ENCODE results near the gene DEFB114. TPM values are rescaled to one million over a fixed set of nuclear protein-coding genes. Genes with fewer than 3 reads are reported as not detected.

DEFB114 gene
- not detected in 2 replicates for total RNA-seq (ENCODE audit: low replicate concordance)

GRCh38 chr6:49964064-49964463 lies at the start of gene DEFB114:
Gene DEFB114 (minus strand): TSS chr6:49964164. CDS start chr6:49964105, 59 bp downstream.
- no peak within 1 kb of the TSS for H3K4me3 ChIP-seq (ENCODE audit: low read depth, low read length)
- TF ChIP-seq CTCF (IDR thresholded peaks at IDR 0.05; ENCODE audit: insufficient read depth, low read length), result no peak
- no peak for DNase-seq (ENCODE audit: low read depth)

- no peak for TF ChIP-seq CTCF (IDR thresholded peaks at IDR 0.05; ENCODE audit: insufficient read depth, low read length)
- DNase-seq (ENCODE audit: low read depth), result no peak
- no peak overlapping the region for H3K4me3 ChIP-seq (ENCODE audit: low read depth, low read length)
These were observed 43.9 kb upstream of the DEFB114 start for GRCh38 chr6:50007819-50008218.

GRCh38 chr6:50003139-50003538 lies 39.2 kb upstream of the DEFB114 start:
- no peak for TF ChIP-seq CTCF (IDR thresholded peaks at IDR 0.05; ENCODE audit: insufficient read depth, low read length)
- DNase-seq (ENCODE audit: low read depth), result no peak
- no peak overlapping the region for H3K4me3 ChIP-seq (ENCODE audit: low read depth, low read length)

- no peak for DNase-seq (ENCODE audit: low read depth)
- no peak for TF ChIP-seq CTCF (IDR thresholded peaks at IDR 0.05; ENCODE audit: insufficient read depth, low read length)
- no peak overlapping the region for H3K4me3 ChIP-seq (ENCODE audit: low read depth, low read length)
These were observed 31.3 kb upstream of the DEFB114 start for GRCh38 chr6:49995278-49995677.

GRCh38 chr6:49988900-49989299 lies 24.9 kb upstream of the DEFB114 start:
- DNase-seq (ENCODE audit: low read depth), result no peak
- TF ChIP-seq CTCF (IDR thresholded peaks at IDR 0.05; ENCODE audit: insufficient read depth, low read length), result no peak
- H3K4me3 ChIP-seq (ENCODE audit: low read depth, low read length), result no peak overlapping the region

- no peak for TF ChIP-seq CTCF (IDR thresholded peaks at IDR 0.05; ENCODE audit: insufficient read depth, low read length)
- no peak overlapping the region for H3K4me3 ChIP-seq (ENCODE audit: low read depth, low read length)
- no peak for DNase-seq (ENCODE audit: low read depth)
These were observed 23.8 kb upstream of the DEFB114 start for GRCh38 chr6:49987749-49988148.

GRCh38 chr6:49986551-49986950 lies 22.6 kb upstream of the DEFB114 start:
- no peak overlapping the region for H3K4me3 ChIP-seq (ENCODE audit: low read depth, low read length)
- TF ChIP-seq CTCF (IDR thresholded peaks at IDR 0.05; ENCODE audit: insufficient read depth, low read length), result no peak
- DNase-seq (ENCODE audit: low read depth), result no peak

Measured in fibroblast of the aortic adventitia (primary cell).